Measurements from ENCODE around the gene CNTN4.

The CNTN4 gene

GRCh38 chr3:2948882-2949281 lies 850.2 kb downstream of the CNTN4 start:
- H3K9me3 ChIP-seq (ENCODE audit: control insufficient read depth, insufficient read depth, low read length) = no peaks in the 10 kb centered on the region
- no peak overlapping the region for H3K9ac ChIP-seq (ENCODE audit: low read depth, low read length)
- H3K36me3 ChIP-seq (ENCODE audit: insufficient read depth, low read length) = no peaks in the 10 kb centered on the region
- no peaks in the 10 kb centered on the region for H3K4me1 ChIP-seq (ENCODE audit: insufficient read depth, low read length)

- Histone ChIP-seq H3K4me1 (ENCODE audit: insufficient read depth, low read length) (no peaks in the 10 kb centered on the region), H3K9ac (ENCODE audit: low read depth, low read length) (no peak overlapping the region), H3K9me3 (ENCODE audit: control insufficient read depth, insufficient read depth, low read length) (no peaks in the 10 kb centered on the region), H3K36me3 (ENCODE audit: insufficient read depth, low read length) (no peaks in the 10 kb centered on the region)
Observed at GRCh38 chr3:2950159-2950558, 851.5 kb downstream of the CNTN4 start.

- Histone ChIP-seq H3K9ac (ENCODE audit: low read depth, low read length) (no peak overlapping the region), H3K36me3 (ENCODE audit: insufficient read depth, low read length) (no peaks in the 10 kb centered on the region), H3K9me3 (ENCODE audit: control insufficient read depth, insufficient read depth, low read length) (no peaks in the 10 kb centered on the region), H3K4me1 (ENCODE audit: insufficient read depth, low read length) (peaks cover 9% of the 10 kb centered on the region; the same call in 1 of the 2 replicates)
Observed at GRCh38 chr3:2957115-2957514, 858.4 kb downstream of the CNTN4 start.

GRCh38 chr3:2958551-2958950 lies 859.9 kb downstream of the CNTN4 start:
- Histone ChIP-seq H3K9me3 (ENCODE audit: control insufficient read depth, insufficient read depth, low read length) (no peaks in the 10 kb centered on the region), H3K4me1 (ENCODE audit: insufficient read depth, low read length) (peaks cover 22% of the 10 kb centered on the region), H3K9ac (ENCODE audit: low read depth, low read length) (no peak overlapping the region), H3K36me3 (ENCODE audit: insufficient read depth, low read length) (no peaks in the 10 kb centered on the region)

GRCh38 chr3:2961576-2961975 lies 862.9 kb downstream of the CNTN4 start:
- H3K4me1 ChIP-seq (ENCODE audit: insufficient read depth, low read length) = peaks cover 22% of the 10 kb centered on the region
- H3K9ac ChIP-seq (ENCODE audit: low read depth, low read length) = no peak overlapping the region
- no peaks in the 10 kb centered on the region for H3K9me3 ChIP-seq (ENCODE audit: control insufficient read depth, insufficient read depth, low read length)
- H3K36me3 ChIP-seq (ENCODE audit: insufficient read depth, low read length) = no peaks in the 10 kb centered on the region

GRCh38 chr3:2967871-2968270 lies 869.2 kb downstream of the CNTN4 start:
- no peaks in the 10 kb centered on the region for H3K36me3 ChIP-seq (ENCODE audit: insufficient read depth, low read length)
- H3K9me3 ChIP-seq (ENCODE audit: control insufficient read depth, insufficient read depth, low read length) = no peaks in the 10 kb centered on the region
- no peak overlapping the region for H3K9ac ChIP-seq (ENCODE audit: low read depth, low read length)
- peaks cover 5% of the 10 kb centered on the region; the same call in 1 of the 2 replicates for H3K4me1 ChIP-seq (ENCODE audit: insufficient read depth, low read length)

GRCh38 chr3:2968475-2968874 lies 869.8 kb downstream of the CNTN4 start:
- Histone ChIP-seq H3K4me1 (ENCODE audit: insufficient read depth, low read length) (no peaks in the 10 kb centered on the region; the same call in 1 of the 2 replicates), H3K9me3 (ENCODE audit: control insufficient read depth, insufficient read depth, low read length) (no peaks in the 10 kb centered on the region)

GRCh38 chr3:2976212-2976611 lies 877.5 kb downstream of the CNTN4 start:
- Histone ChIP-seq H3K9ac (ENCODE audit: low read depth, low read length) (no peak overlapping the region), H3K36me3 (ENCODE audit: insufficient read depth, low read length) (no peaks in the 10 kb centered on the region), H3K4me1 (ENCODE audit: insufficient read depth, low read length) (peaks cover 13% of the 10 kb centered on the region; the same call in 1 of the 2 replicates), H3K9me3 (ENCODE audit: control insufficient read depth, insufficient read depth, low read length) (no peaks in the 10 kb centered on the region)

More at GRCh38 chr3:2968475-2968874, 869.8 kb downstream of the CNTN4 start:
- no peak overlapping the region for H3K9ac ChIP-seq (ENCODE audit: low read depth, low read length)
- no peaks in the 10 kb centered on the region for H3K36me3 ChIP-seq (ENCODE audit: insufficient read depth, low read length)

GRCh38 chr3:2976796-2977195 lies 878.1 kb downstream of the CNTN4 start:
- no peaks in the 10 kb centered on the region for H3K36me3 ChIP-seq (ENCODE audit: insufficient read depth, low read length)

GRCh38 chr3:2978977-2979732 lies 880.5 kb downstream of the CNTN4 start:
- Histone ChIP-seq H3K4me1 (ENCODE audit: insufficient read depth, low read length) (peaks cover 13% of the 10 kb centered on the region; the same call in 1 of the 2 replicates), H3K9ac (ENCODE audit: low read depth, low read length) (no peak overlapping the region), H3K36me3 (ENCODE audit: insufficient read depth, low read length) (no peaks in the 10 kb centered on the region), H3K9me3 (ENCODE audit: control insufficient read depth, insufficient read depth, low read length) (no peaks in the 10 kb centered on the region)

More at GRCh38 chr3:2976796-2977195, 878.1 kb downstream of the CNTN4 start:
- H3K9ac ChIP-seq (ENCODE audit: low read depth, low read length) = no peak overlapping the region
- H3K4me1 ChIP-seq (ENCODE audit: insufficient read depth, low read length) = peaks cover 13% of the 10 kb centered on the region; the same call in 1 of the 2 replicates
- H3K9me3 ChIP-seq (ENCODE audit: control insufficient read depth, insufficient read depth, low read length) = no peaks in the 10 kb centered on the region

GRCh38 chr3:2984005-2984830 lies 885.6 kb downstream of the CNTN4 start:
- Histone ChIP-seq H3K4me1 (ENCODE audit: insufficient read depth, low read length) (peaks cover 8% of the 10 kb centered on the region; the same call in 1 of the 2 replicates), H3K9ac (ENCODE audit: low read depth, low read length) (no peak overlapping the region), H3K36me3 (ENCODE audit: insufficient read depth, low read length) (no peaks in the 10 kb centered on the region), H3K9me3 (ENCODE audit: control insufficient read depth, insufficient read depth, low read length) (no peaks in the 10 kb centered on the region)

GRCh38 chr3:2984831-2985220 lies 886.2 kb downstream of the CNTN4 start:
- no peaks in the 10 kb centered on the region for H3K36me3 ChIP-seq (ENCODE audit: insufficient read depth, low read length)

GRCh38 chr3:2985479-2985878 lies 886.8 kb downstream of the CNTN4 start:
- H3K9ac ChIP-seq (ENCODE audit: low read depth, low read length) = no peak overlapping the region
- no peaks in the 10 kb centered on the region for H3K4me1 ChIP-seq (ENCODE audit: insufficient read depth, low read length)
- no peaks in the 10 kb centered on the region for H3K9me3 ChIP-seq (ENCODE audit: control insufficient read depth, insufficient read depth, low read length)
- H3K36me3 ChIP-seq (ENCODE audit: insufficient read depth, low read length) = no peaks in the 10 kb centered on the region

More at GRCh38 chr3:2984831-2985220, 886.2 kb downstream of the CNTN4 start:
- H3K4me1 ChIP-seq (ENCODE audit: insufficient read depth, low read length) = peaks cover 2% of the 10 kb centered on the region; the same call in 1 of the 2 replicates
- no peak overlapping the region for H3K9ac ChIP-seq (ENCODE audit: low read depth, low read length)
- H3K9me3 ChIP-seq (ENCODE audit: control insufficient read depth, insufficient read depth, low read length) = no peaks in the 10 kb centered on the region

GRCh38 chr3:2992534-2992933 lies 893.9 kb downstream of the CNTN4 start:
- Histone ChIP-seq H3K36me3 (ENCODE audit: insufficient read depth, low read length) (no peaks in the 10 kb centered on the region), H3K9me3 (ENCODE audit: control insufficient read depth, insufficient read depth, low read length) (no peaks in the 10 kb centered on the region), H3K9ac (ENCODE audit: low read depth, low read length) (no peak overlapping the region), H3K4me1 (ENCODE audit: insufficient read depth, low read length) (peaks cover 1% of the 10 kb centered on the region; the same call in 1 of the 2 replicates)
